GM19193 (cell line): Measurements from ENCODE around the gene FOXP3.

ENCODE experiments used
- POLR2A ChIP-seq: IDR thresholded peaks from 4 replicates; pipeline ENCODE4 v1.6.1; 2011; ENCODE audit not compliant: insufficient read depth, insufficient read length; ENCODE audit errors: extremely low read depth

Gene FOXP3

DNA sequence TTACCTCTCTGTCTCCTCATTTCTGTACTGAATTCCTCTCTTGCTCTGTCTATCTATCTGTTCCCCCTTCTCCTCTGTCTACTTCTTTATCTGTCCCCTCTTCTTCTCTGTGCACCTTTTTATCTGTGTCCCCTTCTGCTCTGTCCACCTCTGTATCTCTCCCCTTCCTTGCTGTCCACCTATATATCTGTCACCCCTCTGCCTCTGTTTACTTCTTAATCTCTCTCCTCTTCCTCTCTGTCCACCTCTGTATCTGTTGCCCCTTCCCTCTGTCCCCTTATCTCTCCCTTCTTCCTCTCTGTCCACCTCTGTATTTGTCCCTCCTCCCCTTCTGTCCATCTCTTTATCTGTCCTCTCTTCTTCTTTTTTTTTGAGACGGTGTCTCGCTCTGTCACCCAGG lies 20.3 kb downstream of the FOXP3 start:
- no peak for TF ChIP-seq POLR2A

DNA sequence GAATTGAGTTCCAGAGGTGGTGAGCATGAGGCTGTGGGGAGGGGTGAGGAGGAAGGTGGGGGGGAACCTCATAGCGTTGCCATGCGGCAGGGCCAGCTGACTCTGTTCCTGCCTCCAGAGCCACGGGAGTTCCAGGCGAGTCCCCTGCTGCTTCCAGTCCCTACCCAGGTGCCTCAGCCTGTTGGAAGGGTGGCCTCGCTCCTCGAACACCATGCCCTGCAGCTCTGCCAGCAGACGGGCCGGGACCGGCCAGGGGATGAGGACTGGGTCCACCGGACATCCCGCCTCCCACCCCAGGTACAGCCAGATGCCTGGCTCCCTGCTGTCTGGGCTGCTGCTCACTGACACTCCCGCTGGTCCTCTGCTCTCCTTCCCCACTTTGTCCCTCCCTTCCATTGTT lies 21.3 kb downstream of the FOXP3 start:
- no peak for TF ChIP-seq POLR2A

DNA sequence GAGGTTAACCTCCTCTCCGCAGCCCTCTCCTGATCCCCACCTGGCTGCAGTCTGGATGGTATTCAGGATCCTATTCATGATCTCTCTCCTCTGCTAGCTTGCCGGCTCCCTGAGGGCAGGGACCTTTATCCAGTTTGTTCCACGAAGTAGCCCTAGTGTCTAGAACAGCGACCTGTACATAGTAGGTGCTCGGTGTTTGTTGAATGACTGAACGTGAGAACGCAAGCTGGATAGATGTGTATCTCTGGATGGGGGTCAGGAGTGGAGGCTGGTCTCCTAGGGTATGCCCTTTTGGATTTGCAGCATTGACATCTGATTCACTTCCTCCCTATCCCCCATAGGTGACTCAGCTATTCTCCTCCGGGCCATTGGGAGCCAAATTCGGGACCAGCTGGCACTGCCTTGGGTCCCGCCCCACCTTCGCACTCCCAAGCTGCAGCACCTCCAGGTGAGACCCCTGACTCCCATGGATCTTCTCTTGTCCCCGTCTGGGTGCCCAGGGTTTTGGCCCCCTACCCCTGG lies 21.9 kb downstream of the FOXP3 start:
- TF ChIP-seq POLR2A: no peak

DNA sequence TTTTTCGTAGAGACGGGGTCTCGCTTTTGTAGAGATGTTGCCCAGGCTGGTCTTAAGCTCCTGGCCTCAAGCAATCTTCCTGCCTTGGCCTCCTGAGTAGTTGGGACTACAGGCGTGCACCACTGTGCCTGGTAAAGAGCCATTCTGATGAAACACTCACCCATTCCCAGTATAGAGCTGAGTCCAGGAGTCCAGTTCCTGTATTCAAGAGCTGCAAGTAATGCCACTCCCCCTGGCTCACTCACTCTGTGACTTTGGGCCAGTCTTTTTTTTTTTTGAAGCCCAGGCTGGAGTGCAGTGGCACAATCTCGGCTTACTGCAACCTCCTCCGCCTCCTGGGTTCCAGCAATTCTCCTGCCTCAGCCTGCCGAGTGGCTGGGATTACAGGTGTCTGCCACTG lies 25.8 kb downstream of the FOXP3 start:
- TF ChIP-seq POLR2A: no peak

DNA sequence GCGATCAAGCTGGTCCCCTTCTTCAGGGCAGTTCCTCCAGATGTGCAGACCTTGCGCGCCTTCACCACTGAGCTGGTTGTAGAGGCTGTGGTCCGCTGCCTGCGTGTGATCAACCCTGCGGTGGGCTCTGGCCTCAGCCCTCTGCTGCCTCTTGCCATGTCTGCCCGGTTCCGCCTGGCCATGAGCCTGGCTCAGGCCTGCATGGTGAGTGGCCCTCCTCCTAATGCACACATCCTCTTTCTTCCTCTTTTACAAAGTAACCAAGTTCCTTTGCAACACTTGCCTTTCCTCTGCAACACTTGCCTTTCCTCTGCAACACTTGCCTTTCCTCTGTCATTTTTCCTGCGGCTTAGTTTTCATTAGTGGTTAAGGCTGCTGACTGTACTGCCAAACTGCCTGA lies 27.4 kb downstream of the FOXP3 start:
- TF ChIP-seq POLR2A: no peak

DNA sequence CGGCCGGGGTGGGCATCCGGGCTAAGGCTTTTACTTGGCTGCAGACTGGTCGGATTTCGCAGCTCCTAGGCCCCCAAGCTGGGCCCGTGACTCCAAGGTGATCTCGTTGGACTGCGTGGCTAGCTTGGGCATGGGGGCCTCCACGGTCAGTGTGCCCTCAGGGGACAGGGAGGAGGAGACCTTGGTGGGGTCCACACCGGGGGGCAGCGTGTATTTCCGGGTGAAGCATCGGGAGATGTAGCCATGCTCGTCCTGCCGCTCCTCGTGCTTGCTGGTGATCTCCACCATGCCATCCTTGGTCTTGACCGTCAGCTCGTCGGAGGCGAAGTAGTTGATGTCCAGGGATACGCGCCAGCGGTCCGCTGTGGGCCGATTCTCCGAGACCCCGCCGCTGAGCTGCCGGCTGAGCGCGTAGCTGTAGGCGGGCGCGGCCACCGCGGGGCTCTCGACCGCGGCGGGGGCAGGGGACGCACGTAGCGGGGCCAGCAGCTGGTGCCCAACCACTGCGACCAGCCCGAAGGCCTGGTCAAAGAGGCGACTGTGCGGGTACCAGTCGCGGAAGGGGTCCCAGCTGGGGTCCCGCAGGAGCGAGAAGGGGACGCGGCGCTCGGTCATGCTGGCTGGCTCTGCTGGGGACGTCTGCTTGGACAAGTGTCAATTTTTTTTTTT lies 30.5 kb downstream of the FOXP3 start:
- TF ChIP-seq POLR2A: no peak

DNA sequence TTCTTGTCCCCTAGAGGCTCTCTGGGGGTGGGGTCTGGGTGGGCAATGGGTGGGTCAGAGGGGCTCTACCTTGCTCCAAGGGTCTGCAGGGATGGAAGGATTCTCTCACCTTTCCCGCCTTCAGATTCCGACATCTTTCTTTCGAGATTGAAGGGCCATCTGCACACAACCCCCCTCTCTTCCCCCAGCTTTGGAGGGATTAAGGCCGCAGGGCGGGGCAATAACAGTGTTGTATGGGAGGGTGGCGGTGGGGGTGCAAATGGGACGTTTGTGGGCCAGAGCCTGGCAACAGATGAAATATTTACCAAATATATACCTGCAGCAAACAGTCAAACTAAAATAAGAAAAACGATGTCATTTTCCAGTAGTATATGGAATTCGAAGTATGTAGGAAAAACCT lies 31.3 kb downstream of the FOXP3 start, which contains the start of gene CACNA1F:
Gene CACNA1F (minus strand): TSS at position 165 of the 400 bp plus-strand sequence. CDS start 31 bp downstream, at position 134.
- TF ChIP-seq POLR2A: no peak

DNA sequence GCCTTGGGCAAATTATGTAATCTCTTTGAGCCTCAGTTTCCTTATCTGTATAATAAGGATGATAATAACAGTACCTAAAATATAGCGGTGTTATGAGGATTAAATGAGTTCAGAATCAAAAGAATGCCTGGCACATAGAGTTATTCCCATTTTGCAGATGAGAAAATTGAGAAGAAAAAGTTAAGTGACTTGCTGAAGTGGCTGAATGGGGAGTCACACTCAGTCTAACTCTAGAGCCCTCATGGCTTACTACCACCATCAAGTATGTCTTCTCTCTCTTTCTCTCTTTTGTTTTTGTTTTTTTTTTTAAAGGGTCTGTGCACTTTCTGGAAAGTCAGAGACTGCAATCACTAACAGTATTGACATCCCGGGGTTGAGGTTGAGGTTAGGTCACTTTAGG lies 32.0 kb downstream of the FOXP3 start:
- TF ChIP-seq POLR2A: no peak

DNA sequence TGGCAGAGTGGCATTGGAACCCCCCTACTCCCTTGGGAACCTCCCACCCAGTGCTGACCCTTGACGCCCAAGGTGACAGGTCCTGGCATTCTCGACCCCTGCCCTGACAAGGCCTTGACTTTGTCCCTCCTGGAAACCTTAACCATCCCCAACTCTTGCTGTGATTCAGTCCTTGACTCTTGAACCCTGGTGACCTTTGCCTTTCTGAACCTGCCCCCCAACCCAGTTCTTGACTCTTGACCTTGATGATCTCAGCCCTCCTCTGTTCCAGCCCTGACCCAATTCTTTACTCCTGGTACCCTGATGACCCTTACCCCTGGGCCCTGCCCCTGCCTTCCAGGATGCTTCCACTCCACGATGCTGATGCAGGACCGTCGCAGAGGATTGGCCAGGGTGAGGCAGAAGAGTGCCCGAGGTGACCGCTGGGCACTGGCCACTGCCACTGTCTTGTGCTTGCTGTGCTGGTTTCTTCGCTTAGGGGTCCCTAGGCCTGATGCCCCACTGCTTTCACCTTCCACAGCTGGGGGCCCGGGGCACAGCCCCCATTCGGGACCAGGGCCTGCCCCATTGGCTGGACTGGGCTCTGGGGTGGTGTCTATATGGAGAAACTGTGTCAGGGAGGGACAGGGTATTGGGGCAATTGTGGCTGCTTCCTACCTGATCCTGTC lies 33.0 kb downstream of the FOXP3 start:
- no peak for TF ChIP-seq POLR2A

DNA sequence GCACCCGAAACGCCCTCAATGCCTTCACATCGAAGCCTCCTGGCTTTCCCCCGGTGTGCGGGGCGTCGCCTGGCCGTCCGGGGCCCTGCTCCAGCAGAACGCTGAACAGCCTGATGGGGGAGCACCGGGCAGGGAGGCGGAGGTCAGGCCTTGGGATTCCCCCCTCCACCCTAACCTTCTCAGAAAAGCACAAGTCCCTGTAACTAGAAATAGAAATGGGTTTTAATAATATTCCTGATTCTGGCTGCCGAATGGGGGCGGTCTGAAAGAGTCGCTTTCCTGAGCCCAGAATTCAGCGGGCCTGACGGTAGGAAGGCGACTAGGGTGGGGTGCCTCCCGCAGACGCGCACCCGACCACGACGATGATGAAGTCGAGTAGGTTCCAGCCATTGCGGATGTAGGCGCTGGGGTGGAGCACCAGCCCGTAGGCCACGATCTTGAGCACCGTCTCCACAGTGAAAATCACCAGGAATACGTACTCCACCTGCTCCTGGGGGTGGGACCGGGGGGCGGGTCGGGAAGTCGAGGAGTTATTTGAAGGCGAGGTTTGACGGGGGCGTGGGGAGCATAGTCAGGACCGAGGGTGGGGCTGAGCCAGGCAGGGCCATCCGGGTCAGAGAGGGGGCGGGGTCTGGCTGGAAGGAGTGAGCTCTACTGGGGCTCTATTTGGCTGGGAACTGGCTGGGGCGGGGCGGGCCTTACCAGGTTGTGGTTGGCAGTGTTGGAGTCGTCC lies 33.8 kb downstream of the FOXP3 start:
- TF ChIP-seq POLR2A: no peak

DNA sequence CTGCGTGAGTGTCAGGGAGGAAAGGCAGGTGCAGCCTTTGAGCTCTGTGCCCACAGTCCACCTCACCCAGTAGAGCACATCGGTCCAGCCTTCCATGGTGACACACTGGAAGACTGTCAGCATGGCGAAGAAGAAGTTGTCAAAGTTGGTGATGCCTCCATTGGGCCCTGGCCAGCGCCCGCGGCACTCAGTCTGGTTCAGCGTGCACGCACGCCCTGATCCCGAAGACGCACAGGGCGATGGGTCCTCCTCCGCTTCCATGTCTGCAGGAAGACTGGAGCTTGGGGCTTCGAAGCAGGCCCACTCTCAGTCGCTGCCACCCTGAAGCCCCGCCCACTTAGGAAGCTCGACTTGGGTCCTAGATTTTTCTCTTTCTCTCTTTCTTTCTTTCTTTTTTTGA lies 36.3 kb downstream of the FOXP3 start:
- TF ChIP-seq POLR2A: no peak

DNA sequence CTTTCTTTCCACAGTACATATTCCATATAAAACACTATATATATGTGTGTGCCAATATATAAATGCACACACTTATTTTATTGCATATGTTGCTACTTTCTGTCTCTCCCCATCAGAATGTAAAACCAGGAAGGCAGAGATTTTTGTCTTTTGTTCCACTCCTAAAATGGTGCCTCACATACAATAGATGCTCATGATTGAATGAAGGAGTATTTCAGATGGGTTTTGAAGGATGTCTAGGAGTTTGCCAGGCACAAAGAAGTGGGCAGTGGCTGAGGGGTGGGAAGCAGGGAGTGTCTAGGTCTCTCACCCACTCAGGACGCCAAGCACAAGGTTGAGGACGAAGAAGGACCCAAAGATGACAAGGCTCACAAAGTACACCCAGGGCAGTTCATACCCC lies 36.8 kb downstream of the FOXP3 start:
- TF ChIP-seq POLR2A: no peak

DNA sequence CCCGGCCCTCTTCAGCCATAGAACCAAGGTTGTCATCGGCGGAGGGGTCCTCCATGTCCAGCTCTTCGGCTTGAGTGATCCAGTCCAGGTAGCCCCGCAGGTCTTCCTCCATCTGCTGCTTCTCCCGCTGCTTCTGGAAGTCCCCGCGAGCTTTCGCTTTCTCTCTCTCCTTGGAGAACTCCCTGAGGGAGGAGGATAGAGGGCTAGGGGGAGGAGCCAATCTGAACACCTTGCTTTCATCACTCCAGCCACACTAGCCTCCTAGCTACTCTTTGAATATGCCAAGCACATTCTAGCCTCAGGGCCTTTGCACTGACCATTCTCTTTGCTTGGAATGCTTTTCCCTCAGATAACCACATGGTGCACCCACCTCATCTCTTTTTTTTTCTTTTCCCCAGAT lies 37.6 kb downstream of the FOXP3 start:
- TF ChIP-seq POLR2A: no peak

DNA sequence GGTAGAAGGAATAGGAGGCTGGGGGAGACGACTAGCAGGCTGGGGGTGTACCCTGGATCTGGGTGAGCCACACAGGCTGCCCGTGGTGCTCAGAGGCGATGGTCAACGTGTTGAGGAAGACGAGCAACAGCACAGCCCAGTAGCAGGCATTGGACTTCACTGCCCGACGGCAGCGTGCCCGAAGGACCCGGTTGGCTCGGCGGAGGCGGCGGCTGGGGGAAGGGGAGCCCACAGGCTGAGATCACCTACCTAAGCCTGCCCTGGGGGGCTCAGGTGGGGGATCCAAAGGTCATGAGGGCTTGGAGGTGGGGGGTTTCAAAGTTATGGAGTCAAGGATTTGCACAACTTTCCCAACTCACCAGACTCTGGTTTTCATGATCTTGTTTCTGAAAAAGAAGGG lies 38.7 kb downstream of the FOXP3 start:
- TF ChIP-seq POLR2A: no peak

DNA sequence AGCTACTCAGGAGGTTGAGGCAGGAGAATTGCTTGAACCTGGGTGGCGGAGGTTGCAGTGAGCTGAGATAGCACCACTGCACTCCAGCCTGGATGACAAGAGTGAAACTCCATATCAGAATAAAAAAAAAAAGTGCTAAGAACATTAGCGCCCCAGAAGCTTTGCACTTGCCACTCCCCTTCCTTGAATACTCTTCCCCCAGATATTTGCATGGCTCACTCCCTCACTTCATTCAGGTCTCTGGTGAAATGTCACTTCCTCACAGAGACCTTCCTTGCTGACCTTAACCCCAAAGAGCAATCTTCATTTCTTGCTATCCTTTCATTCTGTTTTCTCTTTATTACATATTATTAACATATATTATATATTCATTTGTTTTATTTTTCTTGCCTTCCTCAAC lies 42.6 kb downstream of the FOXP3 start:
- no peak for TF ChIP-seq POLR2A

DNA sequence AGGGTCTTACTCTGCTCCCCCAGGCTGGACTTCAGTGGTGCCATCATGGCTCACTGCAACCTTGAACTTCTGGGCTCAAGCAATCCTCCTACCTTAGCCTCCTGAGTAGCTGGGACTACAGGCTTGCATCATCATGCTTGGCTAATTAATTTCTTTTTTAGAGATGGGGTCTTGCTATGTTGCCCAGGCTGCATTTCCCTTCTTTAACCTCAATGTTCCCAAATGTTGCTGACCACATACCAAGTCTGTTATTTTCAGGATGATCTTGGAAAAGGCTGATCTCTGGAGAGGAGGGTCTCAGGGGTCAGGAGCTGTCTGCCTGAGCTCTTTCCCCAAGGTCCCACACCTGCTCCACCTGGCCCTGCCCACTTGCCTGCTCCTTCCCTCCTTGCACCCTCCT lies 44.4 kb downstream of the FOXP3 start:
- TF ChIP-seq POLR2A: no peak
